Activated CD4-positive, alpha-beta T cell treated with anti-CD3 and anti-CD28 coated beads for 36 hours (primary cell): Measurements from ENCODE around the gene NTN3. TPM values are rescaled to one million over a fixed set of nuclear protein-coding genes. Genes with fewer than 3 reads are reported as not detected.
A peak's percentile ranks its signal among the peaks of the same experiment; 100 is the strongest.

Experiments
- ATAC-seq: fragments of 200-7000 bp; cut with Tn5 transposase; one replicate; pipeline ENCODE4 v1.10.0; 2021; ENCODE audit warnings: mild to moderate bottlenecking, moderate library complexity
- CTCF ChIA-PET: fragments of 350-600 bp; sonication (Branson Sonifier 250); formaldehyde crosslinking; loops from one replicate; lab custom pipeline; 2021; ENCODE audit warnings: antibody characterized with exemption; lab: Charles Lee
- POLR2A ChIA-PET: fragments of 350-600 bp; sonication (Branson Sonifier 250); formaldehyde crosslinking; loops from one replicate; lab custom pipeline; 2021; ENCODE audit warnings: antibody characterized with exemption, inconsistent platforms; lab: Charles Lee
- DNase-seq: peaks from one replicate; pipeline ENCODE4 v3.0.0-alpha.2; 2020
- H3K27ac Mint-ChIP-seq: one replicate; pipeline ENCODE4 v1.8.0; 2021; ENCODE audit warnings: mixed read lengths
- H3K27me3 Mint-ChIP-seq: one replicate; pipeline ENCODE4 v1.8.0; 2021; ENCODE audit warnings: mixed read lengths
- H3K36me3 Mint-ChIP-seq: one replicate; pipeline ENCODE4 v1.8.0; 2021; ENCODE audit warnings: low read depth, mixed read lengths
- H3K4me1 Mint-ChIP-seq: one replicate; pipeline ENCODE4 v1.8.0; 2021; ENCODE audit warnings: mixed read lengths
- H3K4me3 Mint-ChIP-seq: one replicate; pipeline ENCODE4 v1.8.0; 2021; ENCODE audit warnings: mild to moderate bottlenecking, moderate library complexity, mixed read lengths
- H3K9me3 Mint-ChIP-seq: one replicate; pipeline ENCODE4 v1.8.0; 2021; ENCODE audit warnings: low read depth, mixed read lengths
- intact Hi-C, 2 experiments: fragments of 100-400 bp; cut with DNase I in 1 of 2; cut with micrococcal nuclease in 1 of 2; formaldehyde crosslinking; loops; one replicate each; pipeline versions ENCODE4 v1.14.2 to v1.15.1; 2022 to 2024; cut with DNase I, micrococcal nuclease
- total RNA-seq, 2 experiments: library from RNA; stranded (reverse); gene quantifications; one replicate each; pipeline ENCODE4 v1.2.3, GENCODE V29; 2021

The NTN3 gene
- total RNA-seq, 2 experiments from 2014 or later = not detected

- CTCF ChIA-PET = interaction anchor here (0.9 kb wide), 1 partner anchor 13 kb away, joined by 4 read pairs; no protein-coding TSS in a partner anchor
- DNase-seq = no peak
- Mint-ChIP-seq H3K4me1 (no peaks in the 10 kb centered on the region), H3K27ac (no peak overlapping the region), H3K27me3 (no peaks in the 10 kb centered on the region), H3K9me3 (no peaks in the 10 kb centered on the region), H3K36me3 (no peaks in the 10 kb centered on the region), H3K4me3 (no peak overlapping the region)
- POLR2A ChIA-PET = no interaction called here
- intact Hi-C loops = no loop called here
- ATAC-seq = no peak
These were observed 28.4 kb downstream of the NTN3 start for GRCh38 chr16:2499454-2499853.

- DNase-seq (no peak), ATAC-seq (no peak)
- ChIA-PET POLR2A (no interaction called here), CTCF (interaction anchor here (0.8 to 2.0 kb wide), 3 partner anchors 13 to 89 kb away, joined by 4 to 11 read pairs (median 4); partner anchors contain the start of gene AMDHD2)
- H3K9me3 Mint-ChIP-seq = no peaks in the 10 kb centered on the region
- H3K4me3 Mint-ChIP-seq = no peak overlapping the region
- no peak overlapping the region for H3K27ac Mint-ChIP-seq
- intact Hi-C loops = loop anchor here (2.0 to 5.0 kb wide), 4 partner anchors 38 to 203 kb away; partner anchors contain the start of genes ABCA3 (in 1 of the 2), CCNF (in 1 of the 2) and TEDC2 (in 1 of the 2)
- no peaks in the 10 kb centered on the region for H3K27me3 Mint-ChIP-seq
- no peaks in the 10 kb centered on the region for H3K4me1 Mint-ChIP-seq
- no peaks in the 10 kb centered on the region for H3K36me3 Mint-ChIP-seq
These were observed 28.9 kb downstream of the NTN3 start for GRCh38 chr16:2499890-2500429.

GRCh38 chr16:2500430-2500917, 29.4 kb downstream of the NTN3 start:
- H3K36me3 Mint-ChIP-seq = no peaks in the 10 kb centered on the region
- no peaks in the 10 kb centered on the region for H3K9me3 Mint-ChIP-seq
- H3K4me1 Mint-ChIP-seq = no peaks in the 10 kb centered on the region
- intact Hi-C loops = loop anchor here (2.0 to 5.0 kb wide), 4 partner anchors 38 to 204 kb away; partner anchors contain the start of genes ABCA3 (in 1 of the 2), CCNF (in 1 of the 2) and TEDC2 (in 1 of the 2)
- ChIA-PET POLR2A (no interaction called here), CTCF (interaction anchor here (0.6 to 2.0 kb wide), 7 partner anchors 12 to 168 kb away, joined by 3 to 11 read pairs (median 4); partner anchors contain the start of gene AMDHD2)
- no peak overlapping the region for H3K27ac Mint-ChIP-seq
- no peaks in the 10 kb centered on the region for H3K27me3 Mint-ChIP-seq
- no peak for DNase-seq
- no peak for ATAC-seq
- no peak overlapping the region for H3K4me3 Mint-ChIP-seq

- ATAC-seq (peak; percentile 98), DNase-seq (peak; percentile 89)
- ChIA-PET CTCF (interaction anchor here (0.6 to 2.0 kb wide), 12 partner anchors 13 to 368 kb away, joined by 3 to 11 read pairs (median 3); partner anchors contain the start of genes AMDHD2 and TEDC2), POLR2A (no interaction called here)
- intact Hi-C loops = loop anchor here (1.0 to 5.0 kb wide), 10 partner anchors 27 to 478 kb away; partner anchors contain the start of genes ABCA3 (in 2 of the 2), CCNF (in 2 of the 2) and TEDC2 (in 1 of the 2)
- Mint-ChIP-seq H3K36me3 (no peaks in the 10 kb centered on the region), H3K4me1 (no peaks in the 10 kb centered on the region), H3K9me3 (no peaks in the 10 kb centered on the region), H3K27me3 (no peaks in the 10 kb centered on the region), H3K27ac (no peak overlapping the region), H3K4me3 (no peak overlapping the region)
These were observed 30.0 kb downstream of the NTN3 start for GRCh38 chr16:2500918-2501750.

GRCh38 chr16:2501946-2502895, 31.1 kb downstream of the NTN3 start:
- Mint-ChIP-seq H3K4me1 (no peaks in the 10 kb centered on the region), H3K4me3 (no peak overlapping the region), H3K9me3 (no peaks in the 10 kb centered on the region), H3K27me3 (no peaks in the 10 kb centered on the region), H3K27ac (no peak overlapping the region), H3K36me3 (no peaks in the 10 kb centered on the region)
- POLR2A ChIA-PET = no interaction called here
- no peak for DNase-seq
- no peak for ATAC-seq
- CTCF ChIA-PET = interaction anchor here (0.6 to 2.0 kb wide), 10 partner anchors 14 to 307 kb away, joined by 3 to 11 read pairs (median 3); partner anchors contain the start of genes AMDHD2 and TEDC2
- intact Hi-C loops = loop anchor here (1.0 to 5.0 kb wide), 10 partner anchors 28 to 479 kb away; partner anchors contain the start of genes ABCA3 (in 2 of the 2), CCNF (in 2 of the 2) and TEDC2 (in 1 of the 2)

- H3K4me3 Mint-ChIP-seq = no peak overlapping the region
- H3K36me3 Mint-ChIP-seq = no peaks in the 10 kb centered on the region
- POLR2A ChIA-PET = no interaction called here
- H3K4me1 Mint-ChIP-seq = no peaks in the 10 kb centered on the region
- CTCF ChIA-PET = interaction anchor here (0.5 kb wide), 1 partner anchor 522 kb away, joined by 3 read pairs; the partner anchor contains the start of gene GFER
- H3K27ac Mint-ChIP-seq = no peak overlapping the region
- H3K9me3 Mint-ChIP-seq = no peaks in the 10 kb centered on the region
- no peaks in the 10 kb centered on the region for H3K27me3 Mint-ChIP-seq
- DNase-seq (no peak), ATAC-seq (no peak)
- intact Hi-C loops = no loop called here
These were observed 34.6 kb downstream of the NTN3 start for GRCh38 chr16:2505695-2506094.

GRCh38 chr16:2507052-2507659, 36.1 kb downstream of the NTN3 start:
- Mint-ChIP-seq H3K27ac (no peak overlapping the region), H3K4me1 (no peaks in the 10 kb centered on the region)
- CTCF ChIA-PET = interaction anchor here (0.6 kb wide), 1 partner anchor 1237 kb away, joined by 3 read pairs; no protein-coding TSS in a partner anchor

GRCh38 chr16:2507665-2508064, 36.6 kb downstream of the NTN3 start:
- Mint-ChIP-seq H3K4me3 (no peak overlapping the region), H3K27ac (no peak overlapping the region), H3K9me3 (no peaks in the 10 kb centered on the region), H3K4me1 (peaks cover 3% of the 10 kb centered on the region), H3K36me3 (no peaks in the 10 kb centered on the region), H3K27me3 (no peaks in the 10 kb centered on the region)
- DNase-seq = no peak
- ATAC-seq = no peak
- CTCF ChIA-PET = interaction anchor here (0.6 kb wide), 1 partner anchor 1237 kb away, joined by 3 read pairs; no protein-coding TSS in a partner anchor
- POLR2A ChIA-PET = interaction anchor here (0.6 kb wide), 1 partner anchor 114 kb away, joined by 3 read pairs; no protein-coding TSS in a partner anchor
- intact Hi-C loops = no loop called here

More at GRCh38 chr16:2507052-2507659, 36.1 kb downstream of the NTN3 start:
- POLR2A ChIA-PET = interaction anchor here (0.6 kb wide), 1 partner anchor 114 kb away, joined by 3 read pairs; no protein-coding TSS in a partner anchor
- H3K27me3 Mint-ChIP-seq = no peaks in the 10 kb centered on the region
- H3K4me3 Mint-ChIP-seq = no peak overlapping the region
- DNase-seq (no peak), ATAC-seq (peak; percentile 42)
- H3K36me3 Mint-ChIP-seq = no peaks in the 10 kb centered on the region
- H3K9me3 Mint-ChIP-seq = no peaks in the 10 kb centered on the region
- intact Hi-C loops = no loop called here

- Mint-ChIP-seq H3K9me3 (no peaks in the 10 kb centered on the region), H3K4me1 (peaks cover 9% of the 10 kb centered on the region), H3K27ac (no peak overlapping the region), H3K36me3 (no peaks in the 10 kb centered on the region), H3K27me3 (no peaks in the 10 kb centered on the region), H3K4me3 (no peak overlapping the region)
- no peak for DNase-seq
- no peak for ATAC-seq
- intact Hi-C loops = no loop called here
- ChIA-PET POLR2A (no interaction called here), CTCF (no interaction called here)
These were observed 37.8 kb downstream of the NTN3 start for GRCh38 chr16:2508722-2509400.
